GM12873 (cell line): ENCODE data around the gene DPH1.
A peak's percentile ranks its signal among the peaks of the same experiment; 100 is the strongest.

Experiments used
- TF ChIP-seq, protein P1 (sequence below): IDR thresholded peaks from 2 replicates; pipeline ENCODE4 v1.5.1; 2012; ENCODE audit warnings: low read depth, mild to moderate bottlenecking, moderate library complexity, low read length, control low read depth; ENCODE audit not compliant: insufficient read depth; ENCODE audit errors: missing control alignments

DPH1 gene

DNA sequence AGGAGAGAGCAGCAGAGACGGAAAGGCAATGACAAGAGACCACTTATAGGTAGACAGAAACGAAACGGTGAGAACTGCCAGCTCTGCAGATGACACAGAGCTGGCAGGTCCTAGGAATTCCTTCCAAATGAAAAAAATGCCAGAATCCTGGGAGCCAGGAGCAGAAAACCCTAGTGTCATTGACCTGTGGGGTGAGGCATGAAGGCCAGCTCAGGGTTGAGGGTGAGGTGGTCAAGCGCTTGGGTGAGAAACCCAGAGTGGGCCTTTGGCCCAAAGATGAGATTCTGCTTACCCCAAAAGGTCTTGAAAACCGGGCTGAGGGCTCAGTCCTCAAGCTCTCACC, 34.2 kb downstream of the DPH1 start:
- TF ChIP-seq, protein P1, sequence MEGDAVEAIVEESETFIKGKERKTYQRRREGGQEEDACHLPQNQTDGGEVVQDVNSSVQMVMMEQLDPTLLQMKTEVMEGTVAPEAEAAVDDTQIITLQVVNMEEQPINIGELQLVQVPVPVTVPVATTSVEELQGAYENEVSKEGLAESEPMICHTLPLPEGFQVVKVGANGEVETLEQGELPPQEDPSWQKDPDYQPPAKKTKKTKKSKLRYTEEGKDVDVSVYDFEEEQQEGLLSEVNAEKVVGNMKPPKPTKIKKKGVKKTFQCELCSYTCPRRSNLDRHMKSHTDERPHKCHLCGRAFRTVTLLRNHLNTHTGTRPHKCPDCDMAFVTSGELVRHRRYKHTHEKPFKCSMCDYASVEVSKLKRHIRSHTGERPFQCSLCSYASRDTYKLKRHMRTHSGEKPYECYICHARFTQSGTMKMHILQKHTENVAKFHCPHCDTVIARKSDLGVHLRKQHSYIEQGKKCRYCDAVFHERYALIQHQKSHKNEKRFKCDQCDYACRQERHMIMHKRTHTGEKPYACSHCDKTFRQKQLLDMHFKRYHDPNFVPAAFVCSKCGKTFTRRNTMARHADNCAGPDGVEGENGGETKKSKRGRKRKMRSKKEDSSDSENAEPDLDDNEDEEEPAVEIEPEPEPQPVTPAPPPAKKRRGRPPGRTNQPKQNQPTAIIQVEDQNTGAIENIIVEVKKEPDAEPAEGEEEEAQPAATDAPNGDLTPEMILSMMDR, result no peak

DNA sequence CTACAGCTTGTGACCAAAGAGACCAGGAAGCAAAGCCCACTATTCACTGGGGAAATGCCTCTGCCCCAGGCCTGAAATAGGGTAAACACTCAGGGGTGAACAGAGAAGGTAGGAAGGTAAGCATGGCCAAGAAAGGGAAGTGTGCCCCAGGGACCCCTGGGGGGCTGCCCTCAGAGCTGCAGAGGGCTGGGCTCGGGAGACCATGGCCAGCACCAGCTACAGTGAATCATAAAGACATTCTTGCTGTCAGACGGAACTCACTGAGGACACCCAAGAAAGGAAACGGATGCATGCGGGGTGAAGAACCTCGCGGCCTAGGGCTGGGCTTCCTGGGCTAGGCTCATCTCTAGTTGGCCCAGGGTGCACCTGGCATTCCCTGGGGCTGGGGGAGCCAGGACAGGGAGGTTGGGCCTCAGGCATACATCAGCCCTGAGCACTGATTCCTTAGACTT, 34.6 kb downstream of the DPH1 start:
- TF ChIP-seq, protein P1, result no peak

DNA sequence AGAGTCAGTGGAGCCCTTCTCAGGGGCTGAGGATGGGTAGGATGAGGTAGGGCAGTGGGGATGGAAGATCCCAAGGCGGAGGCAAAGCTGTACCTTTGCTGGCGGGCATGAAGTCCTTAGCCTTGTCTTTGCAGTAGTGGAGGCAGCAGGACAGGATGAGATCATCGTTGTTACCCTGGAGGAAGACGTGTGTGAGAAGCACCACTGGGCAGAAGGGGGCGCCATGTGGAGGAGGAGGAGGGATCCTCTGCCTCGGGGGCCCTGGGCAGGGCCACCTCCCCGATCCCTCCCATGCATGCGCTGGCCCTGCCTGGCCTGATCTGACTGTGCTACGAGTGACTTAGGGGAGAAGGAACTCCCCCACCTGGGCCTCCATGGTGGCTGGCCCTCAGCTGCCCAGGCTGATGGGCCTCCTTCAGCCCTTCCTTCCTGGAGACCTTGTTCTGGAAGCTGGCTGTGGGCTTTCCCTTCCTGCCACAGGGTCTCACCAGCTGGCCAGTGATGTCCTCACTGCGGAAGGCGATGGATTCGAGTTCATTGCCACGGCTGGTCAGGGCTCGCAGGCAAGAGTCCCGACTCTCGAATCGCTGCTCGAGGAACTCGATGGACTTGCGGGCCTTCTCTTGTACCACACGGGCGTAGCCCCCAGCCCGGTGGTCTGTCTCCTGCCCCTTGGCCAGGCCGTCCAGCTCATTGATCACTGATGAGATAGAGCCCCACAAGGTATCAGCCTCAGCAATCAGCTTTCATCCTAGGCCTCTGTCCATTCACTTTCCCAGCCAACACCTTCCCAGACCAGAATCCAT, 35.2 kb downstream of the DPH1 start:
- TF ChIP-seq, protein P1, result peak; percentile 70

DNA sequence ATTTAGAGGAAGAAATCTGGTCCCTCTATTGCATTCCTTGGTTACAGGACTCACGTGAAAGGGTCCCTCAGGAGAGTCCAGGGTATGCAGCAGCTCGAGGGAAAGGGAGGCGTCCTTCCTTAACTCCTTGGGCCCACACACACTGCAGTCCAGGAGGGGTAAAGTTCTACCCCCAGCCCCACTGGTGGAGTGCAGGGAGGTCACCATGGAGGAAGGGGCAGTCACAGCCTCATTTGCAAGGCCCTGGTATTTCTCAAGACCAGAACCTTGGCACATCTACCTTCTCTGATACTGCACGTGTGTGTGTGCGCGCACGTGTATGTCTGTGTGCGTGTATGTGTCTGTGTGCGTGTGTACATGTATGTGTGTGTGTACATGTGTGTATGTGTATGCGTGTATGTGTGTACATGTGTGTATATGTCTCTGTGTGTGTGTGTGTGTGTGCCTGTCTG, 36.0 kb downstream of the DPH1 start:
- TF ChIP-seq, protein P1, result no peak

DNA sequence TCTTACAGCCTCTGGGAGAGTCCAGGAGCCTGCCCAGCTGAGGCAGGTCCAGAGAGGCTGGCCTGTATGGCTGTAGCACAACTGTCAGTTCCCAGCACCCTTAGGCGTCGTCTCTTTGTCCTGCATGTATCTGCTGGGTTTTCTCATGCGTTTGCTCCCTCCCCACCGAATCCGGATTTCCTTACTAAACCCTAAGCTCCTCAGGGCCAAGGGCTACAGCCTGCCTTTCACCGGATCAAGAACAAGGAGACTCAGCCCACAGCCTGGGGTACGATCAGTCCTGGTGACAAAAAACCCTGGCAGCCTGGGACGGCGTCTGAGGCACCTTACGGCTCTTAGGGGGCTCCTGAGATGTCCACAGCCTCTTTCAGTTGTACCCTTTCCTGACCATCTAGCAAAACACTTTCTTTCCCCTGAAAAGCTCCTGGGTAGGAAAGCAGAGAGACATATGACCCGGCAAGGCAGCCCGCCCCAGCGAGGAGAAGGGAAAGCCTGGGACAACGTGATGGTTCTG, 37.2 kb downstream of the DPH1 start:
- TF ChIP-seq, protein P1, result no peak

DNA sequence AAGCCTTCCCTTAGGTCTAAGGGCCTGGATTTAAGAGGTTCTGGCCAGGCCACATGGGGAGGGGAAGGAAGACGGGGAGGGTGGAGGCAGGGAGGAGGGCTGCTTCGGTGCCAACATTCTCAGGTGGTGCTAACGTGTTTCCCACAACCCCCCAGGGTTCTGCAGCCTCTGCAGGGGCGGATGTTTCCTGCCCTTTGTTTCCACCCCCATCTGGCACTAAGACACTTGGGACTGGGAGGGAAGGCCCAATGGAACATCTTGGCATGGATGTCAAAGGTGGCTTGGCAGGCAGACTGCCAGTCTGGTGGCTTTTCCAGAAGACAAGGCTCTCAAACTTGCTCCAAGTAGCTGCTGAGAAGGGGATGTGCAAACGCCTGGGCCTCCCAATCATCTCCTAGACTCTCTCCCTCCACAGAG, 37.7 kb downstream of the DPH1 start:
- TF ChIP-seq, protein P1, result no peak

DNA sequence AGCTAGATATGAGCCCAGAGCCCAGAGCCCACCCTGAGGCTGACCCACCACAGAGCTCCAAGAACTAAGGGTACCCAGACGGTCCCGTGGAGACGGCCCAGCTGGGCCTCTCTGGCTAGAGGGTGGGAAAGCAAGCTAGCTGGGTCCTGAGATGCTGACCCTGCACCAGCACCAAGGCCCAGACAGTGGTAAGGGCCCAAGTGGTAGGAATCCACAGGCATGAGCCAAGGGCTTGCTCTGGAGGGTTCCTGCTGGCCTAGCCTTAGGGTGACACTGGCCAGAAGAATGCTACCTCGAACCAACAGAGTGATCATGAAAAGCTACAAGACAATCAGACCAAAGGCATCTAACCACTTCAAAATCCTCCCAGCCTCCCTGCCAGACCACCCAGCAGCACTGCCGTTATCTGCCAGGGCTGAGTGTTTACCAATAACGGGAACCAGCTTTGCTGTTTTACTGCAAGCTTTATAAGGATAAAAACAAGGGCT, 38.1 kb downstream of the DPH1 start:
- TF ChIP-seq, protein P1, result no peak
